ENCODE measurements around the gene ZSCAN5C.

GRCh38 chr19:56176881-56177280, 25.2 kb upstream of the ZSCAN5C start:
- TF ChIP-seq CTCF (IDR thresholded peaks at IDR 0.05) (no peak), POLR2A (IDR thresholded peaks at IDR 0.05) (no peak)

Data from vagina (tissue), 2 donors.